GM12874 (cell line): ENCODE data around the gene TMEM132C.

Experiments used
- TF ChIP-seq, protein P1 (sequence below): IDR thresholded peaks from 2 replicates; pipeline ENCODE4 v1.5.1; 2011; ENCODE audit warnings: low read depth, mild to moderate bottlenecking, control low read depth, low read length, moderate library complexity; ENCODE audit not compliant: insufficient read depth

TMEM132C gene

DNA sequence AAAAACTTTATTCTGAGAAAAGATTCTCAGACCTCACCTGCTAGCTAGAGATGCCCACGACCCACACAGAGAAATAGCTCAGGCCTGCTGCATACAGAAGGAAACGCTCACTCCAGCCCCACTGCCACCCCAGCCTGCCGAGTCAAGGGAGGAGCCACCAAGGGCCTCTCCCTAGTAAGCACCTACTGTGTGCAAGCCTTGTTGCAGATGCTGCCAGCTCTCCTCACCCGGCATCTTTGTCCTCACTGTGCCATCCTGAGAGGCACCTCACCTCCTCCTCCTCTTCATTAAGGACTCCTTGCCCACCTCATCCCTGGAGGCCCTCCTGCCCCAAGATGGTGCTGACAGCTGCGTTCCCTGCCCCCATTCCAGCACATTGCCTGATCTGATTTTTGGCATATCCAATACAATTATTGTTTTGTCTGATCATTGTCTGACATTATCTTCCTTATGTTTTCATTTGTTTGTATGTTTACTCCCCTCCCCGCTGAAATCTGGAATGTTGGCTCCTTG is 359.9 kb downstream of the TMEM132C start:
- TF ChIP-seq, protein P1, sequence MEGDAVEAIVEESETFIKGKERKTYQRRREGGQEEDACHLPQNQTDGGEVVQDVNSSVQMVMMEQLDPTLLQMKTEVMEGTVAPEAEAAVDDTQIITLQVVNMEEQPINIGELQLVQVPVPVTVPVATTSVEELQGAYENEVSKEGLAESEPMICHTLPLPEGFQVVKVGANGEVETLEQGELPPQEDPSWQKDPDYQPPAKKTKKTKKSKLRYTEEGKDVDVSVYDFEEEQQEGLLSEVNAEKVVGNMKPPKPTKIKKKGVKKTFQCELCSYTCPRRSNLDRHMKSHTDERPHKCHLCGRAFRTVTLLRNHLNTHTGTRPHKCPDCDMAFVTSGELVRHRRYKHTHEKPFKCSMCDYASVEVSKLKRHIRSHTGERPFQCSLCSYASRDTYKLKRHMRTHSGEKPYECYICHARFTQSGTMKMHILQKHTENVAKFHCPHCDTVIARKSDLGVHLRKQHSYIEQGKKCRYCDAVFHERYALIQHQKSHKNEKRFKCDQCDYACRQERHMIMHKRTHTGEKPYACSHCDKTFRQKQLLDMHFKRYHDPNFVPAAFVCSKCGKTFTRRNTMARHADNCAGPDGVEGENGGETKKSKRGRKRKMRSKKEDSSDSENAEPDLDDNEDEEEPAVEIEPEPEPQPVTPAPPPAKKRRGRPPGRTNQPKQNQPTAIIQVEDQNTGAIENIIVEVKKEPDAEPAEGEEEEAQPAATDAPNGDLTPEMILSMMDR = no peak

DNA sequence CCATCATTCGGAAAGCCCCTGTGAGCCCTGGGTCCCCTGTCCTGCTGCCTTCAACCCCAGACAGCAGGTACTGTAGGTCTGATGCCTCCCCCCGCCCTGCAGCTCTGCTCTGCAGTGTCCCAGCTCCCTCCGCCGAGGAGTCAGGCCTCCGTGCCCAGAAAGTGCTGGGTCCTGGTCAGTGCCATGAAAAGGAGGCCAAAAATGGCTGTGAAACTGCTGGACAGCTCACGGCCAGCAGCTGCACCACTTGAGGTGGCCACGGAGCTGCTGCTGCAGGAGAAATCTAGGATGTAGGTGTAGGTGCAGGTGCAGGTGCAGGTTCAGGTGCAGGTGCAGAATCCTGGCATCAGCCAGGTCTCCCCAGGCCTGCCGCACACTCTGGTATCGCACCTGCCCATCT is 360.7 kb downstream of the TMEM132C start:
- TF ChIP-seq, protein P1 = no peak

- TF ChIP-seq, protein P1 = no peak
Measured at GRCh38 chr12:128629979-128630378, 363.0 kb downstream of the TMEM132C start.

DNA sequence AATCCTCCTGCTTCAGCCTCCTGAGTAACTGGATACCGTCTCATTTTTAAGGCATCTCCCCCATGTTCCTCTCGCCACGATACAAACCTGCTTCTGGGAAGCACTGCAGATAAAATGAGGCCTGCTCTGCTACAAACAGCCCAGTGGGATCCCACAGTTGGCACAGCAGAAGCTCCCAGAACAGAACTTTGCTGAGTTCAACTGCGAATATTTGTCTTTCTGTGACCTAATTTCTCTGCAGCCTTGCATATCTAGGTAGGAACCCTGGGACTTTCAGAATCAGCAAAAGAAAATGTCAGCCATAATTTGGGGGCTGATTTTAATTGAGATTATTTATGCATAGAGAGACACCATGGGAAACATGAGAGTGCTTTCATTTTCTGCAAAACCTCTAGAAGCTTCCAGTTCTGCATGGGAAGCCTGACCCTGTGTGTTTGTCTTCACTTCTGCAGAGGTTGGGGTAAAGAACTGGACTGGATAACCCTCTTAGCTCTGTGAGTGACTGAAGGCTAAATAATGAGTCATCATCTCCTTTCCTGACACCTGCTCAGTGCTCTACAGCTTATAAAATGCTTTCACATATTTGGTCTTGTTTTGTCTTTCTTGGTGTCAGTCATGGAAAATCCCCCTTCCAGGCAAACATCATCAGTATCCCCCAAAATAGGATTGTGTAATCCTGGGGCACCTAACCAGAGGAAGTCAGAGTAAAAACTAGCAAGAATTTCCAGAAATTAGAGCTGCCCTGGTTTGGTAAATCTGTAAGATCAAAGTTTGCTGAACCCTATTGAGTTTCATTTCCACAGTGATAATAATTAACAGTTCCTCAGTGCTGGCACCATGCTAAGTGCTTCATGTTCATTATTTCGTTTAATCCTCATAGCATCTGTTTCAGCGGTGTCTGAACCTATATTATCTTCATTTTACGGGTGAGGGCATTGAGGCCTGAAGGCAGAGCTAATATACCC is 371.0 kb downstream of the TMEM132C start:
- TF ChIP-seq, protein P1 = no peak

- TF ChIP-seq, protein P1 = no peak
Measured at GRCh38 chr12:128639089-128639488, 372.1 kb downstream of the TMEM132C start.

DNA sequence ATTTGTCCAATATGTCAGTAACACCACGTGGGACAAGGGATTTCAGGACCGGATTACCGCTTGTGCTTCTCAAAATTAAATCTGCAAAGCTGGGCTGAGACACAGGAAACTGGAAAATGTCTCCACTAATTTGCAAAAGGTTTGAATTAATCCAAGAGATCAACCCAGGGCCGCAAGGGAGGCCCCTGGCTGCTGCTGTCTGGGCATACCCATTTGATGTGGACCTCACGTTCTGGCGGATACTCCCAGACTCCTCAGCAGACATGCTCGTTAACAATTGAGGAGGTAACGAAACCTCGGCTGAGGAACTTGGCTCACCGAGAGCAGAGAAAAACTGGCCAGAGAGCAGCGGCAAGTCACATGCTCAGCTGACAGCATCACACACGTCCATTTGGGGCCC is 376.2 kb downstream of the TMEM132C start:
- TF ChIP-seq, protein P1 = no peak

- TF ChIP-seq, protein P1 = peak; percentile 81
Measured at GRCh38 chr12:128644664-128645296, 377.8 kb downstream of the TMEM132C start.
